Neural crest cell (in vitro differentiated cells): ENCODE data around the gene PKM. TPM values are rescaled to one million over a fixed set of nuclear protein-coding genes. Genes with fewer than 3 reads are reported as not detected.

Source experiments
- DNase-seq: peaks from one replicate; pipeline ENCODE4 v3.0.0; 2021; ENCODE audit warnings: low read depth, mixed read lengths, low spot score
- H3K27ac Mint-ChIP-seq: one replicate; pipeline ENCODE4 v1.8.0; 2021; ENCODE audit warnings: mild to moderate bottlenecking, mixed read lengths; ENCODE audit not compliant: unreplicated experiment
- H3K27me3 Mint-ChIP-seq: 2 replicates; pipeline ENCODE4 v1.8.0; 2021; ENCODE audit warnings: low read depth, mild to moderate bottlenecking, mixed read lengths
- H3K36me3 Mint-ChIP-seq: 2 replicates; pipeline ENCODE4 v1.8.0; 2021; ENCODE audit warnings: low read depth, mild to moderate bottlenecking, mixed read lengths
- H3K4me1 Mint-ChIP-seq: 2 replicates; pipeline ENCODE4 v1.8.0; 2021; ENCODE audit warnings: mixed read lengths
- H3K4me3 Mint-ChIP-seq: one replicate; pipeline ENCODE4 v1.8.0; 2021; ENCODE audit warnings: mild to moderate bottlenecking, mixed read lengths
- H3K9me3 Mint-ChIP-seq: 2 replicates; pipeline ENCODE4 v1.8.0; 2021; ENCODE audit warnings: mixed read lengths
- total RNA-seq: library from RNA; stranded (reverse); gene quantifications from 2 replicates; pipeline ENCODE4 v1.2.1, GENCODE V29; 2021
- TF ChIP-seq, protein P1 (sequence below): fragments of 200-600 bp; sonication (generic); conservative IDR thresholded peaks from 2 replicates; pipeline ENCODE4 v1.5.0; 2021; ENCODE audit warnings: antibody characterized with exemption, mild to moderate bottlenecking

Gene PKM
- total RNA-seq, 1 donor from 2014 or later = 905 TPM

DNA sequence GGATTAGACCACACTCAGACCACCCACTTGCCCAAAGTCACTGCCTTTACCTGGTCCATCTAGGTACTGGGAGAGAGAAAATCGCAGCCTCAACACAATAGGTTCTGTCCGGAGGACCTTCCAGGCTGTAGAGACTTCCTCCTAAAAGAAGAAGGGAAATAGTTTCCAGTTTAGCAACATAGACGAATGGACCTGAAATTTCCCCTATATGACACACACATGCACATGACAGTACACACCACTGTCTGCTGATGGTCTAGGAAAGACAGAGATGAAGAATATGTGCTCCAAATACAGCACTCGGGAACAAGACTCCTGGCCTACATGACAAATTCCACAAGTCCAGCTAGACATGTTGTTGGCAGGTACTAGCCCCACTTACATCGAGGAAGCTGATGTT lies 34.0 kb upstream of the PKM start:
- TF ChIP-seq, protein P1, sequence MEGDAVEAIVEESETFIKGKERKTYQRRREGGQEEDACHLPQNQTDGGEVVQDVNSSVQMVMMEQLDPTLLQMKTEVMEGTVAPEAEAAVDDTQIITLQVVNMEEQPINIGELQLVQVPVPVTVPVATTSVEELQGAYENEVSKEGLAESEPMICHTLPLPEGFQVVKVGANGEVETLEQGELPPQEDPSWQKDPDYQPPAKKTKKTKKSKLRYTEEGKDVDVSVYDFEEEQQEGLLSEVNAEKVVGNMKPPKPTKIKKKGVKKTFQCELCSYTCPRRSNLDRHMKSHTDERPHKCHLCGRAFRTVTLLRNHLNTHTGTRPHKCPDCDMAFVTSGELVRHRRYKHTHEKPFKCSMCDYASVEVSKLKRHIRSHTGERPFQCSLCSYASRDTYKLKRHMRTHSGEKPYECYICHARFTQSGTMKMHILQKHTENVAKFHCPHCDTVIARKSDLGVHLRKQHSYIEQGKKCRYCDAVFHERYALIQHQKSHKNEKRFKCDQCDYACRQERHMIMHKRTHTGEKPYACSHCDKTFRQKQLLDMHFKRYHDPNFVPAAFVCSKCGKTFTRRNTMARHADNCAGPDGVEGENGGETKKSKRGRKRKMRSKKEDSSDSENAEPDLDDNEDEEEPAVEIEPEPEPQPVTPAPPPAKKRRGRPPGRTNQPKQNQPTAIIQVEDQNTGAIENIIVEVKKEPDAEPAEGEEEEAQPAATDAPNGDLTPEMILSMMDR = no peak
- Mint-ChIP-seq H3K9me3 (no peaks in the 10 kb centered on the region), H3K4me1 (peaks cover under 1% of the 10 kb centered on the region), H3K36me3 (peaks cover 15% of the 10 kb centered on the region), H3K4me3 (no peak overlapping the region), H3K27ac (no peak overlapping the region), H3K27me3 (no peaks in the 10 kb centered on the region)
- DNase-seq = no peak

DNA sequence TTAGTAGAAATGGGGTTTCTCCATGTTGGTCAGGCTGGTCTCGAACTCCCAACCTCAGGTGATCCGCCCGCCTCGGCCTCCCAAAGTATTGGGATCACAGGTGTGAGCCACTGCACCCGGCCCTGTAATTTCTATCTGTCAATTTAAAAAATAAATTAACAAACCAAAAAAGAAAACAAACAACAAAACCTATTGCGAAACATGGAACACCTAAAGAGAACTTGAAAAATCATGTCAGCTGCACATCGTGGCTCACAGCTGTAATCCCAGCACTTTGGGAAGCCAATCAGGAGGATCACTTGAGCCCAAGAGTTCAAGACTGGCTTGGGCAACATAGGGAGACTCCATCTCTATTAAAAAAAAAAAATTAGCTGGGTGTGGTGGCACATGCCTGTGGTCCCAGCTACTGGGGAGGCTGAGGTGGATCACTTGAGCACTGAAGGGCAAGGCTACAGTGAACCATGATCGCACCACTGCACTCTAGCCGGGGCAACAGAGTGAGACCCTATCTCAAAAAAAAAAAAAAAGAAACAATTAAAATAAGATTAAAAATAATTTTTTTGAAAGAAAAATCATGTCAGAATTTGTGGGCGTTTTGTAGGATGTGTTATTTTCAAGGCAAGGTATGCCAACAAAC lies 21.8 kb upstream of the PKM start:
- no peak for DNase-seq
- H3K9me3 Mint-ChIP-seq = no peaks in the 10 kb centered on the region
- TF ChIP-seq, protein P1 = no peak
- H3K4me3 Mint-ChIP-seq = no peak overlapping the region
- H3K27me3 Mint-ChIP-seq = no peaks in the 10 kb centered on the region
- no peaks in the 10 kb centered on the region for H3K4me1 Mint-ChIP-seq
- H3K27ac Mint-ChIP-seq = no peak overlapping the region
- peaks cover 9% of the 10 kb centered on the region for H3K36me3 Mint-ChIP-seq

DNA sequence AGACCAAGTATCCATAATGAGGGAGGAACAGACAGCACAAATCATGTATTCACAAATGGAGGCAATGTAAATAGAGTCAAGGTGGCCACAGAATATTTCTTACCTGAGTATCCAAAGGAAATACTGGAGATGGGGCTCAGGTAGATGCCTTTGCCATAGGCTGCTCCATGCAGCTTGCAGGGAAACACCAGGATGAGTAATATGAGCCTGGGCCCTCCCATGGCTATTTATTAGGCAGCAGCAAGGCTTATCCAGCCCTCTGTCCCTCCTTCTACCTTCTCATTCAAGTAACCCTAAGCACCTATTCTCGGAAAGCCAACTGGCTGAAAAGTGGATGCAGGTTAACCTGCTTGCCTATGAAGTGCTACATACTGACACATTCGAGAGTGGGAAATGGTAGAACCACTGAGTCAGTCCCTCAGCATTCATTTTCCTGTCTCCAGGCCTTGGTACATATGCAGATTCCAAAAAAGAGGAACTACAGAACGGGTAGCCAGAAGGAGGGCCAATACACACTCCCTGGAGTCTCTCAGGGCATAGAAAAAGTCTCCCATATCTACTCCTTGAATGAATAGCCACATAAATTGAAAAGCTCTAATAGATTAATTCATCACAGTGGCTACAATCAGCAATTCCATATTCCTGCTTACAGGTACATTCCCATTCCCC lies 18.3 kb upstream of the PKM start:
- TF ChIP-seq, protein P1 = no peak
- no peaks in the 10 kb centered on the region for H3K27me3 Mint-ChIP-seq
- no peak overlapping the region for H3K4me3 Mint-ChIP-seq
- no peaks in the 10 kb centered on the region for H3K9me3 Mint-ChIP-seq
- H3K27ac Mint-ChIP-seq = no peak overlapping the region
- no peaks in the 10 kb centered on the region for H3K4me1 Mint-ChIP-seq
- DNase-seq = no peak
- H3K36me3 Mint-ChIP-seq = peaks cover 8% of the 10 kb centered on the region

DNA sequence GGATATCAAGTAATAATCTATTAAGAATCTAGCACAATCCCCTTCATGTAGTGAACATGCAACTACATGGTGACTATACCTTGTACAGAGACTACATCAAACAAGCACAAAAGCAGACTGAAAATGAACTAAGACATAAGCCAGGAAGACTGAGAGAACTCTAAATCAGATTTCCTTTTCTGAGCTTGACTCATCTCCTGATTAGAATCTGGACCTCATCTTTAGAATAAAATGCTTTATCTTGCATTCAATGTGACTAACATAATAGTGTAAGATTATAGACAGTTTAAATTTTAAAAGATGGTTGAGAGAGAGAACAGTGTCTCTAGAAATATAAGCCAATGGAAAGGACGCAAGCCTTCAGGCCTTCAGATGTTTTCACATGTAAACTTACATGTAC lies 17.5 kb upstream of the PKM start:
- TF ChIP-seq, protein P1 = no peak
- no peaks in the 10 kb centered on the region for H3K4me1 Mint-ChIP-seq
- H3K27ac Mint-ChIP-seq = no peak overlapping the region
- H3K9me3 Mint-ChIP-seq = no peaks in the 10 kb centered on the region
- H3K27me3 Mint-ChIP-seq = no peaks in the 10 kb centered on the region
- H3K4me3 Mint-ChIP-seq = no peak overlapping the region
- H3K36me3 Mint-ChIP-seq = peaks cover 4% of the 10 kb centered on the region
- DNase-seq = no peak

DNA sequence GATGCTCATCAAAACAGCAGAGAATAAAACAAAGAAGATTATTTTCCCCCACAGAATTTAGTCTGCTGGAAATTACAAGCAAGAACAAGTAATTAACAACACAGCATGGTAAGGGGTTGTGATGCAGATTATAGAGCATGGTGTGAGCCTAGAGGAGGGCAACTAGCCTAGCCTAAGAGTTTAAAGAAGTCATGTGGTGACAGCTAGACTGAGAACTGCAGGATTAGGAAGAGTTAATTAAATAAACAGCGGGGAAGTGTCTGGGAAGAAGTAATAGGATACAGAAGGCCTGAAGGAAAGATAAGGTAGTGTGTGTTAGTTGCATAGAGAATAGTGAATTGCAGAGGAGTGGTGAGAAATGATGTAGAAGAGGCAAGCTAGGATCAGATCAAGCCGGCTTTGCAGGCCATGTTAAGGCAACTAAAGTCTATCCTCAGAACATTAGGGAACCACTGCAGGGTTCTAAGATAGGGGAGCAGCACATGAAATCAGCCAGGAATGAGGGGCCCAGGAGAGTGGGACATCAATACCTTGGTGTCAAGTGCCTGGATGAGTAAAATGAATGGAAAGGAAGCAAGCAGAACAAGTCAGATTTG lies 11.9 kb upstream of the PKM start:
- DNase-seq = no peak
- H3K27ac Mint-ChIP-seq = no peak overlapping the region
- no peaks in the 10 kb centered on the region for H3K27me3 Mint-ChIP-seq
- H3K4me3 Mint-ChIP-seq = no peak overlapping the region
- H3K4me1 Mint-ChIP-seq = no peaks in the 10 kb centered on the region
- no peaks in the 10 kb centered on the region for H3K9me3 Mint-ChIP-seq
- TF ChIP-seq, protein P1 = no peak
- H3K36me3 Mint-ChIP-seq = peaks cover 5% of the 10 kb centered on the region
